Adrenal gland (tissue), 12 donors: ENCODE measurements around the gene ZBTB3. TPM values are rescaled to one million over a fixed set of nuclear protein-coding genes. Genes with fewer than 3 reads are reported as not detected.
A peak's percentile ranks its signal among the peaks of the same experiment; 100 is the strongest.

Experiments
- DNase-seq, 7 donors: peaks; one replicate each; pipeline ENCODE4 v3.0.0-alpha.2; 2019 to 2020
- H3K27ac ChIP-seq, 5 donors: fragments of 200-600 bp; sonication (generic) in 4 of 5; 1 replicate in 3 of 5; 2 replicates in 2 of 5; pipeline versions ENCODE4 v1.5.1 to v1.8.0; 2016 to 2020; ENCODE audit warnings: mild to moderate bottlenecking in 1 of 5
- H3K27me3 ChIP-seq: fragments of 200-600 bp; 2 replicates; pipeline ENCODE4 v1.8.0; 2021
- H3K36me3 ChIP-seq, 2 donors: fragments of 200-600 bp; replicated peaks in 1 of 2; 1 replicate in 1 of 2; 2 replicates in 1 of 2; pipeline versions ENCODE4 v1.5.1 to v1.8.0; 2018 to 2022
- H3K4me1 ChIP-seq, 2 donors: fragments of 200-600 bp; replicated peaks in 1 of 2; 1 replicate in 1 of 2; 2 replicates in 1 of 2; pipeline versions ENCODE4 v1.5.1 to v1.8.0; 2018 to 2021
- H3K4me3 ChIP-seq, 4 donors: fragments of 200-600 bp; sonication (generic) in 3 of 4; one replicate each; pipeline ENCODE4 v1.5.1; 2016 to 2018
- H3K9me3 ChIP-seq, 3 donors: fragments of 200-600 bp; sonication (generic) in 1 of 3; replicated peaks in 1 of 3; 1 replicate in 2 of 3; 2 replicates in 1 of 3; pipeline versions ENCODE4 v1.5.1 to v1.8.0; 2016 to 2021
- CTCF ChIP-seq, 6 experiments: fragments of 450-650 bp in 4 of 6; fragments of 200-600 bp in 2 of 6; sonication (generic) in 1 of 6; IDR thresholded peaks; 1 replicate in 5 of 6; 2 replicates in 1 of 6; pipeline versions ENCODE4 v1.5.1 to v1.8.0; 2016 to 2021; ENCODE audit warnings: antibody characterized with exemption in 6 of 6, mild to moderate bottlenecking in 2 of 6, moderate library complexity in 1 of 6
- POLR2A ChIP-seq, 2 donors: fragments of 450-650 bp; IDR thresholded peaks; one replicate each; pipeline ENCODE4 v1.6.1; 2017; ENCODE audit warnings: antibody characterized with exemption in 2 of 2, mild to moderate bottlenecking in 2 of 2, moderate library complexity in 1 of 2
- WGBS, 4 donors: extraction: QIAGEN DNeasy Blood & Tissue Kit in 2 of 4; methylation state at CpG; one replicate each; pipeline versions ENCODE4 v1.1.5 to v1.1.7; 2013 to 2017; 5-methylcytosine and 5-hydroxymethylcytosine counted together
- intact Hi-C, 2 donors: fragments of 100-400 bp; cut with DNase I; formaldehyde crosslinking; loops; one replicate each; pipeline versions ENCODE4 v1.14.1 to v1.15.0; 2022 to 2023
- polyA plus RNA-seq, 3 donors: library from polyadenylated mRNA; stranded (reverse); fragments of 200-250 nt in 2 of 3; fragments of 350-450 nt in 1 of 3; fragmentation: Illumina TruSeq in 1 of 3; extraction: RNeasy Lipid Tissue Mini Kit (QIAGEN cat#74804) in 1 of 3; gene quantifications; one replicate each; pipeline ENCODE4 v1.2.3, GENCODE V29; 2013 to 2014
- total RNA-seq, 9 donors: library from RNA; depleted of rRNA in 4 of 9; stranded (reverse); fragments of >200 nt in 4 of 9; fragments of 120-200 nt in 1 of 9; fragmentation: NEBNext Ultra II Directional in 1 of 9; extraction: Animal tissue kit (Norgen Biotek cat#: 25700) in 1 of 9; gene quantifications; one replicate each; pipeline versions ENCODE4 v1.1.0 to v1.2.4, GENCODE V29; 2013 to 2023
- donor health status: healthy with polysubstance abuse.
- donor health status: Bipolar disorder and iron deficiency.
- donor health status: DM: yes; HTN: yes; CAD: no.
- donor health status: DM: no; HTN: no; CAD: no.
- donor health status: DM: no; HTN: no; CAD: no.
- donor health status: DM: yes; HTN: yes; CAD: no.

The ZBTB3 gene
- total and polyA plus RNA-seq, 12 donors, result 3.0 to 19.5 (median 10.3) TPM

- Histone ChIP-seq H3K9me3 (no peaks in the 10 kb centered on the region), H3K4me3 (peak overlapping the region in 3 of 4 donors; percentile 53 to 58 (median 58)), H3K27ac (peak overlapping the region; percentile 84 to 96 (median 93)), H3K36me3 (peaks cover 0 to 40% of the 10 kb centered on the region in 2 donors), H3K4me1 (peaks cover 40 to 51% of the 10 kb centered on the region in 2 donors), H3K27me3 (no peaks in the 10 kb centered on the region)
- peak; percentile 44 to 85 for TF ChIP-seq POLR2A (IDR thresholded peaks at IDR 0.05)
- TF ChIP-seq CTCF (IDR thresholded peaks at IDR 0.05), result no peak
- intact Hi-C loops, result no loop called here
- peak; percentile 95 to 100 (median 99) for DNase-seq
- 0 to 3% (median 1%) methylated on average over 30 to 47 of the region's 47 CpGs for WGBS, 4 donors
Measured at GRCh38 chr11:62709247-62710000, 44.5 kb downstream of the ZBTB3 start.

- intact Hi-C loops, result no loop called here
- peaks cover 0 to 34% of the 10 kb centered on the region in 2 donors for H3K36me3 ChIP-seq
- H3K4me3 ChIP-seq, result peak overlapping the region in 3 of 4 donors; percentile 21 to 58 (median 58)
- H3K9me3 ChIP-seq, result no peaks in the 10 kb centered on the region
- peak overlapping the region; percentile 61 to 96 (median 93) for H3K27ac ChIP-seq
- TF ChIP-seq POLR2A (IDR thresholded peaks at IDR 0.05) (no peak), CTCF (IDR thresholded peaks at IDR 0.05) (no peak)
- H3K4me1 ChIP-seq, result peaks cover 34 to 45% of the 10 kb centered on the region in 2 donors
- no peaks in the 10 kb centered on the region for H3K27me3 ChIP-seq
- 1 to 3% (median 3%) methylated on average over 4 to 7 of the region's 7 CpGs for WGBS, 4 donors
- peak in 5 of 7 donors; percentile 40 to 67 (median 52) for DNase-seq
Measured at GRCh38 chr11:62708793-62709192, 45.2 kb downstream of the ZBTB3 start.

- 60 to 89% (median 68%) methylated on average over 5 of the region's 5 CpGs for WGBS, 4 donors
- peak in 2 of 7 donors; percentile 16 to 63 for DNase-seq
- H3K4me3 ChIP-seq, result peak overlapping the region in 1 of 4 donors; percentile 58
- H3K27me3 ChIP-seq, result no peaks in the 10 kb centered on the region
- intact Hi-C loops, result no loop called here
- no peak for TF ChIP-seq CTCF (IDR thresholded peaks at IDR 0.05)
- no peak for TF ChIP-seq POLR2A (IDR thresholded peaks at IDR 0.05)
- peaks cover 30 to 42% of the 10 kb centered on the region in 2 donors for H3K4me1 ChIP-seq
- peak overlapping the region in 2 of 5 donors; percentile 90 to 96 for H3K27ac ChIP-seq
- H3K36me3 ChIP-seq, result peaks cover 0 to 31% of the 10 kb centered on the region in 2 donors
- no peaks in the 10 kb centered on the region for H3K9me3 ChIP-seq
Measured at GRCh38 chr11:62708392-62708791, 45.6 kb downstream of the ZBTB3 start.

GRCh38 chr11:62707277-62707861 is 46.6 kb downstream of the ZBTB3 start, which contains the start of the genes BSCL2 and GNG3:
Gene BSCL2, minus strand, starts transcription at chr11:62707424. Its CDS starts 229 bp downstream, at chr11:62707195.
Gene GNG3, plus strand, starts transcription at chr11:62707676. Its CDS starts 620 bp downstream, at chr11:62708296.
- Histone ChIP-seq H3K27me3 (no peaks in the 10 kb centered on the region), H3K36me3 (peaks cover 0 to 22% of the 10 kb centered on the region in 2 donors), H3K4me3 (peak within 1 kb of the TSS in 2 of 4 donors; percentile 39 to 69), H3K27ac (peak within 1 kb of the TSS; percentile 61 to 96 (median 82)), H3K4me1 (peaks cover 22 to 32% of the 10 kb centered on the region in 2 donors), H3K9me3 (no peaks in the 10 kb centered on the region)
- TF ChIP-seq POLR2A (IDR thresholded peaks at IDR 0.05) (peak in 1 of 2 donors; percentile 53), CTCF (IDR thresholded peaks at IDR 0.05) (no peak)
- 58 to 78% (median 68%) methylated on average over 9 to 10 of the region's 10 CpGs for WGBS, 4 donors
- peak in 5 of 7 donors; percentile 36 to 94 (median 60) for DNase-seq
- intact Hi-C loops, result no loop called here
